GM11168 (cell line): ENCODE measurements around the gene IL1RAPL2.
"Not testable (repeated sequence)": the region's sequence is repeated elsewhere in the genome, so short reads cannot be mapped to it uniquely, and the experiment has no call there.

Experiments
- in situ Hi-C: fragments of 300-500 bp; cut with MboI; formaldehyde crosslinking; loops from one replicate; pipeline ENCODE4 v1.12.0; 2022; ENCODE audit warnings: low sequenced_read_pairs; ENCODE audit not compliant: unreplicated experiment

IL1RAPL2 gene

DNA sequence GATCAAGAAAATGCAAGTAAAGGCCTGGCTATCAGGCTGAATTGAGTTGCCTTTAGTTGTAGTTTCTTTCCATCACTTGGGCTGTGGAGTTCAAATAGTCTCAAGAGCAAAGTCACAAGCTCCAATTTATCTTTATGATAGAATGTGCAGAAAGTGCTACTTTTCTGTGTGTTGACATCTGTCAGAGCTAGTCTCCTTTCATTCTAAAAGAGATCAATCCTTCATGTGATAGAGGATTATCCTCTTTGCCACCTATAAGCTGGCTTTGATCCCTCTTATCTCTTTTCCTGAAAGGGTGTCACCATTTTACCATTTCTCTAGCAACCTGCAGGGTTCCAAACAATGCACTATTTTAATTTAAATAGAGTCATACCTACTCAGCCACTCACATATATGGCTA is 429.5 kb downstream of the IL1RAPL2 start:
- in situ Hi-C loops: no loop called here

DNA sequence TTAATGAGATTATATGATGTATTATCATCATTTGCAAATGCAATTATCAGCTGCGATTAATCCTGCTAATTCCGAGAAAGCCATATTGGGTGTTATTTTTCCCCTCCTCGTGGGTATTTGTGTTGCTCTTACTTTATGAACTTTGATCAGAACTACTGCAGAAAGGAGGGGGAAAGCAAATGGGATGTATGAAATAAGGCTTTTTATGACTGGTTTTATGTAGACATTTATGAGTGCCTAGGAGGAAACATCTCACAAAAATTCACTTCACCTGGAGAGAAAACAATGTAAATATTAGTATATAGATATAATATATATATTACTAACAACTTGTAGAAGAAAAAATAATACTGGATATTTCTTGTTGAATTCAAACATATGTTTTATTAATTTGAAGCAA is 440.1 kb downstream of the IL1RAPL2 start:
- in situ Hi-C loops: no loop called here

DNA sequence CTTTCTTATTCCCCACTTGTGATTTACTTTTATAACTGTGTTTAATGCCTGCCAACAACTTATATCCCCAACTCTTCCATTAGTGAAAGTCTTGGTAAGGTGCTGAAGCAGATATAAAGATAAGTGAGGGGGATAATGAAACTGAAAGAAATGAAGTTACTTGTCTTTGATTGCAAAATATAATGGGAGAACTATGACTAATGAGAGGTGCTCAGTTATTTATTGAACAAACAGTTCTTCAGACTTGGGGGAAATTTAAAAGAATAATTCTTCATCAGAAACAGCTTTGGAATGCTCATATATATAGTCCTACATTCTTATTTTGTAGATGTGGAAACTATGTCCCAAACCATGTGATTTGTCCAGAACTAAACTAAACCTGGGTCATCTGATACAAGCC is 441.0 kb downstream of the IL1RAPL2 start:
- in situ Hi-C loops: no loop called here

DNA sequence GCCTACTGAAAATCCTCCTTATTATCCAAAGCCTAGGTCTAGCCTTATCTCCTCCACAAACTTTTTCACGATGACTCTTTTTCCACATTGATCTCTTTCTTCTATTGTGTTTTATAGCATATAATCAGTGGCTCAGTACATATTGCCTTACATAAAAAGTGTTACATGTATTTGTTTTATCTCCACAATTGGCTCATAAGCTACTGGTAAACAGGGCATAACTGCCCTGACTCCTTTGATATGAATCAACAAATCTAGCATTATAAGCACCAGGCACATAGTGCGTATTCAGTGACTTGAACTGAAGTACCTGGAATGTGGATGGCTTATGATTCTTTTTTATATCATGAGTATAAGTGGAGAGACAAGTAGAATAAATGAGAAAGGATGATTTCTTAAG is 447.7 kb downstream of the IL1RAPL2 start:
- in situ Hi-C loops: no loop called here

GRCh38 chrX:105017641-105018040 is 451.6 kb downstream of the IL1RAPL2 start:
- in situ Hi-C loops: no loop called here

DNA sequence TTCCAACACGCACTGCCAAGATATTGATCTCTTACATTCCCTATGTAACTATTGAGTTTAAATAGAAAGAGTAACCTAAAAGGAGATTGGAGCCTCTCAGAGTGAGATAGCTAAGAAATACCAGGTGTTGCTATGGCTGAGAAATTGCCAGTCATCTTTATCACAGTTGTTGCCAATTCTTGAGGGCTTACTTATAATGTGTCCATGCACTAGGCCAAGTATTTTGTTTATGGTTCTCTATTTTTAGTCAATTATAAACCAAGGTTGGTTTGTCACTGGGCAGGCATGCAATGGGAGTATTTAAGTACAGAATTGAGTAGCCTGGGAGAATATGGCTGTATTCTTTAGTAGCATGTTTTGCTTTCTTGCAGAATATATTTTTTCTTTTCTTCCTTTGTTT is 452.9 kb downstream of the IL1RAPL2 start:
- in situ Hi-C loops: no loop called here

DNA sequence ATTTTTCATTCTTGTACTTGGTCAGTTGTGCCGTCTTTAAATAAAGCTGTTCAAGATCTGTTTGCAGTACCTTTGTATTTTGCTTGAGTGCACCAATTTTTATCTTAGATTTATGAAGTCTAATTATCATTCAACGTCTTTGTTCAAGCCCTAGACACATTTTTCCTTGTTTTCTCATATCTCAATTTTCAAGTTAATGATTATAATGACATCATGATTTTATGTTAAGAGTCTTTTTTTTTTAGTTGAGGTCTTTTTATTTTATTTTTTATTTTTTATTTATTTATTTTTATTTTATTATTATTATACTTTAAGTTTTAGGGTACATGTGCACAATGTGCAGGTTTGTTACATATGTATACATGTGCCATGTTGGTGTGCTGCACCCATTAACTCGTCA is 463.0 kb downstream of the IL1RAPL2 start:
- in situ Hi-C loops: not testable (repeated sequence)

GRCh38 chrX:105038672-105039328 is 472.8 kb downstream of the IL1RAPL2 start:
- in situ Hi-C loops: no loop called here

DNA sequence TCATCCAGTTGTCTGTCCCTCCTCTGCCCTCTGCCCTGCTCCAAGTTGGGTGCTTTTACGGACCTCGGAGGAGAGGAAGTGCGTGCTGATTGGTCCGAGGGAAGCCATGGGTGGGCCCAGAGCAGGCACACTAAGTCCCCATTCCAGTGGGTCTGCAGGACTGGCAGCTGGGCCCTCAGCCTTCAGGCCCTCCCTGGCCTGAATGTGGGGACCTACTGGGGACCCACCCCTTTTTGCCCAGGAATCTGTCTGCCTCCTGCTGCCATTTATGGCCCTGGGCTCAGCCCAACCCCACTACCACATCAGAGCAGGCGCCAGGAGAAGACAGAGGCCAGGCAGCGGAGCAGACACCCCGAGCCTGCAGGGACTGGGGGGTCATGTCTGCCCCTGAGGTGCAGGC is 484.9 kb downstream of the IL1RAPL2 start:
- in situ Hi-C loops: no loop called here

- in situ Hi-C loops: no loop called here
Observed at GRCh38 chrX:105051364-105051763, 485.4 kb downstream of the IL1RAPL2 start.

- in situ Hi-C loops: no loop called here
Observed at GRCh38 chrX:105052926-105053325, 486.9 kb downstream of the IL1RAPL2 start.

DNA sequence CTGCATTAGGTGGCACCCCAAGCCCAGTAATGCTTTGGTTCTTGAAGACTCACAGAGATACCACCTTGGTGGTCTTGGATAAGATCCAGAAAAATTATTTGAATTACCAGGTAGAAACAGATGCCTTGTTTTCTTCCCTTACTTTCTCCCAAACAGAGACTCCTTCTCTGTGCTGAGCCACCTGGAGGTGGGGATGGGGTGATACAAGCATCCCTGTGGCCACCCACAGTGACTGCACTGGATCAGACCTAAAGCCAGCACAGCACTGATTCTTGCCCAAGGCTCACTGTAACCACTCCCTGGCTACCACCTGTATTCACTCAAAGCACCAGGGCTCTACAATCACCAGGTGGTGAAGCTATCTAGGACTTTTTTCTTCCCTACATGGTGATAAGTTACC is 497.7 kb downstream of the IL1RAPL2 start:
- in situ Hi-C loops: no loop called here

DNA sequence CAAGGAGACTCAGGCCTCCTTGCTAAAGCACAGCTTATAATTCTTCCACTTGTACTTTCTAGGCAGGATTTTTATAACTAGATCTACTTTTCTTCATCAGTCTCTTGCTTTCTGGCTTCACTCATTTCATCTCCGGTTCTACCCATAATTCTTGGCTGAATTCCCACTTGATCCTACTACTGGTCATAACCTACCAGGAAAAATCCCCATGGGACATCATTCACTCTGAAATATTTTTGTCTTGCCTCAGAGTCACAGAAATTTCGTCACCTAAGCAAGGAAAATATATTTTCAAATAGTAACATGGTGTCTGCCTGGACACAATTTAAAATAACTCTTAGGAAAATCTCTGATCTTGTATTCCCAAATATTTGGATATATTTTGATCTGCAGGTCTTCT is 532.2 kb downstream of the IL1RAPL2 start:
- in situ Hi-C loops: no loop called here

GRCh38 chrX:105098812-105099211 is 532.8 kb downstream of the IL1RAPL2 start:
- in situ Hi-C loops: no loop called here

DNA sequence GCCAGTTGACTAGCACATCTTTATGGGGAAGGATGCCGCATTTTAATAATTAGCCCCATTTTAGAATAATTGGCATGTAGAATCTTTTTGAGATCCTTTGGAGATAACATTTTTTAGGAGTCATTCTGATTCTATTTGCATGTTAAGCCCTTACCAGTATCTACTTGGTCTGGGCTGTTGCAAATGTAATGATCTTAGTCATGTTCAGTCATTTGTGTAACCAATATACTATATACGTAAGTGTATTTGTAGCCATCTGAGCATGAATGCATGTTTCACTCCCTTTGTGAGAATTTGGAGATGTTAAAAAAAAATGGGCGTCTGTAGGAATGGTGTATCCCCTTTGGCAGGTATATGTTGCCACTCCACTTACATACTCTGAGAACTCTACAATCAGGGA is 535.4 kb downstream of the IL1RAPL2 start:
- in situ Hi-C loops: no loop called here

- in situ Hi-C loops: no loop called here
Observed at GRCh38 chrX:105109936-105110335, 543.9 kb downstream of the IL1RAPL2 start.

GRCh38 chrX:105114554-105115130 is 548.6 kb downstream of the IL1RAPL2 start:
- in situ Hi-C loops: no loop called here

GRCh38 chrX:105115596-105116320 is 549.8 kb downstream of the IL1RAPL2 start:
- in situ Hi-C loops: not testable (repeated sequence)

DNA sequence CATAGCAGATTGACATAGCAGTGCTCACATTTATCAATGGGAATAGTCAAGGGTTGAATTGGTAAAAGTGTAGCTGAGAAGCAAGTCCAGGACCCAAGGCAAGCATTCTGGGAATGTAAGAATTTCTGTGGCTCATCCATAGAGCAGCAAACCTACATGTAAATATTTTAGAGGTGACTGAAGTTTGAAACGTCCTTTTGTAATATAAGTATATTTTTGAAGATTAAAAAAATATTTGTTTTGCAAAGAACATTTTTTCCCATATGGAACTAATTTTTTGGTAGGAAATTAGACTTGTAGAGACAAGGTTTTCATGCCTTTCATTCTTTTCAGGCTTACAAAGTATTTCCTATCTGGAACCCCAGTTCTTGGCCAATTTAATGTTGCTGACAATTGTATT is 550.5 kb downstream of the IL1RAPL2 start:
- in situ Hi-C loops: no loop called here

- in situ Hi-C loops: no loop called here
Observed at GRCh38 chrX:105117621-105118020, 551.6 kb downstream of the IL1RAPL2 start.

GRCh38 chrX:105120463-105120862 is 554.5 kb downstream of the IL1RAPL2 start:
- in situ Hi-C loops: no loop called here

DNA sequence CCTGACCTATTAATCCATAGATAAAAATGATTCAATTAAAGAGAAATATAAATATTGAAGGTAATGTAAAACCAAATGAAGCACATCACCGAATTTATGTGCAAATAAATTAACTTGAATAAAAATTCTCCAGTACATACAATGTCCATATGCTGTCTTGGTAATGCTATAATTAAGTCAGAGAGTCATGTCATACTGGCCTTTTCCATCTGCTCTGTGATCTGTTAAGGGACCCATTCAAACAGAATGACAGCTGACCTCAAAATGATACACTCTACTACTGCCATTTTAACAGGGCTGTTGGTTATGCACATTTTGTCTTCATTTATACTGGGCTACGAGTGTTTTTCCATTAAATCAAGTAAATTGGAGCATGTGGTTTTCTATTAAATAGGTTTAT is 555.2 kb downstream of the IL1RAPL2 start:
- in situ Hi-C loops: no loop called here
